ENCODE measurements around the gene UBE2G1.
"Not testable (repeated sequence)": the region's sequence is repeated elsewhere in the genome, so short reads cannot be mapped to it uniquely, and the experiment has no call there.

UBE2G1 gene

DNA sequence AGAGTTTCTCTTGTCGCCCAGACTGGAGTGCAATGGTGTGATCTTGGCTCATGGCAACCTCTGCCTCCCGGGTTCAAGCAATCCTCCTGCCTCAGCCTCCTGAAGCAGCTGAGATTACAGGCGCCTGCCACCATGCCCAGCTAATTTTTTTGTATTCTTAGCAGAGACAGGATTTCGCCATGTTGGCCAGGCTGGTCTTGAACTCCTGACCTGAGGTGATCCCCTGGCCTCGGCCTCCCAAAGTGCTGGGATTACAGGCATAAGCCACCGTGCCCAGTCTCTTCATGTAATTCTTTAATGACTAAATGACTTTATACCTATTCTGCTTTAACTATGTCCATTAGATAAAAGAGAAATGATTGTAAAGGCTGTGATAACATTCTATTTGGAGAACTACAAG is 111.2 kb downstream of the UBE2G1 start:
- H3K27me3 ChIP-seq (ENCODE audit: control insufficient read depth, insufficient read depth, low read length, poor library complexity, severe bottlenecking); H3K9me3 ChIP-seq (ENCODE audit: control insufficient read depth, low read length); H3K36me3 ChIP-seq (ENCODE audit: control insufficient read depth, insufficient read depth, low read length); H3K27ac ChIP-seq (ENCODE audit: insufficient read depth, low read depth, low read length, poor library complexity, severe bottlenecking); H3K4me1 ChIP-seq (ENCODE audit: control insufficient read depth, insufficient read depth, low read length); H3K4me3 ChIP-seq (ENCODE audit: insufficient read depth, low read depth, low read length): not testable (repeated sequence)
- WGBS, 2 experiments, result 92 to 93% methylated on average over 6 of the region's 6 CpGs

DNA sequence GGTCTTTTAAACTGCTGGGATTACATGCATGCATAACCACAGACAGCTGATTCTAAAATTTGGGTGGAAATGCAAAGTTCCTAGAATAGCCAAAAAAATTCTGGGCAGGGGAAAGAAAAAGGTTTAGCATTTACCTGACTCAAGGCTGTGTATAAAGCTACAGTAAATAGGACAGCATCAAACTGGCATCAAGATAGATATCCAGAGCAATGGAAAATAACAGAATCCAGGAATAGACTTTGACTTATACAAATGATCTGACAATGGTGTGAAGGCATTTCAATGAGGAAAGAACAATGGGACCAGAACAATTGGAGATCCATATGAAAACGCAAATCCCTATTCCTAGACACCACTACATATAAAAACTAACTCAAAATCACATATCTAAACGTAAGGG is 115.6 kb downstream of the UBE2G1 start:
- Histone ChIP-seq H3K36me3 (ENCODE audit: control insufficient read depth, insufficient read depth, low read length) (no peaks in the 10 kb centered on the region), H3K4me3 (ENCODE audit: insufficient read depth, low read depth, low read length) (no peak overlapping the region), H3K27me3 (ENCODE audit: control insufficient read depth, insufficient read depth, low read length, poor library complexity, severe bottlenecking) (no peaks in the 10 kb centered on the region), H3K9me3 (ENCODE audit: control insufficient read depth, low read length) (no peaks in the 10 kb centered on the region), H3K4me1 (ENCODE audit: control insufficient read depth, insufficient read depth, low read length) (peaks cover 5% of the 10 kb centered on the region), H3K27ac (ENCODE audit: insufficient read depth, low read depth, low read length, poor library complexity, severe bottlenecking) (no peak overlapping the region)
- WGBS, 2 experiments, result 86 to 88% methylated on average over 2 of the region's 2 CpGs

DNA sequence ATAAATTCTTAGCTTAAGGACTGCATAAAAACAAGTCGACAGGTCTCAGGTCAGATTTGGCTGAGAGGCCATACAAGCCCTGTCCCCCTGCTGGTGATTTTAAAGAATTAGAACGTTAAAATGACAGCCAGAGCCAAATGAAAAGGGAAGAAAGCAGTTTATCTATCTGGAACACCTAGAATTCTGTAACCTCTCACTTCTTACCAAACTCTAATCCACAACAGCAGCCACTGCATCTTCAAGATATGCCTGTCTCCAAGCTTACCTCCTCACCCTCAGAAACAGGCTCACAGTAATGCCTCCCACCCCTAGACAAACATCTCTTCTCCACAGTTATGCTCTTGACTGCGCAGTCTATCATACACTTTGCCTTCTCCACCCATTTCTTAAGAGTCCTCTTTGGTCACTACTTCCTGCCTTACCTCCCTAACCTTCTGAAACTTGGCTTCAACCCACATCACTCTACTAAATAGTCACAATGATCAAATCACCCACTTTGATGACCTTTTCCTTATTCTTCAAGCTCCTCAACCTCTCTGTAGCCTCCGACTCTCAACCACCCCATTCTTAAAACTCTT is 116.9 kb downstream of the UBE2G1 start:
- H3K4me1 ChIP-seq (ENCODE audit: control insufficient read depth, insufficient read depth, low read length), result peaks cover 5% of the 10 kb centered on the region
- no peak overlapping the region for H3K27ac ChIP-seq (ENCODE audit: insufficient read depth, low read depth, low read length, poor library complexity, severe bottlenecking)
- H3K4me3 ChIP-seq (ENCODE audit: insufficient read depth, low read depth, low read length), result no peak overlapping the region
- WGBS, 2 experiments, result 64 to 65% methylated on average over 4 of the region's 4 CpGs
- H3K9me3 ChIP-seq (ENCODE audit: control insufficient read depth, low read length), result no peaks in the 10 kb centered on the region
- H3K27me3 ChIP-seq (ENCODE audit: control insufficient read depth, insufficient read depth, low read length, poor library complexity, severe bottlenecking), result no peaks in the 10 kb centered on the region
- H3K36me3 ChIP-seq (ENCODE audit: control insufficient read depth, insufficient read depth, low read length), result no peaks in the 10 kb centered on the region

DNA sequence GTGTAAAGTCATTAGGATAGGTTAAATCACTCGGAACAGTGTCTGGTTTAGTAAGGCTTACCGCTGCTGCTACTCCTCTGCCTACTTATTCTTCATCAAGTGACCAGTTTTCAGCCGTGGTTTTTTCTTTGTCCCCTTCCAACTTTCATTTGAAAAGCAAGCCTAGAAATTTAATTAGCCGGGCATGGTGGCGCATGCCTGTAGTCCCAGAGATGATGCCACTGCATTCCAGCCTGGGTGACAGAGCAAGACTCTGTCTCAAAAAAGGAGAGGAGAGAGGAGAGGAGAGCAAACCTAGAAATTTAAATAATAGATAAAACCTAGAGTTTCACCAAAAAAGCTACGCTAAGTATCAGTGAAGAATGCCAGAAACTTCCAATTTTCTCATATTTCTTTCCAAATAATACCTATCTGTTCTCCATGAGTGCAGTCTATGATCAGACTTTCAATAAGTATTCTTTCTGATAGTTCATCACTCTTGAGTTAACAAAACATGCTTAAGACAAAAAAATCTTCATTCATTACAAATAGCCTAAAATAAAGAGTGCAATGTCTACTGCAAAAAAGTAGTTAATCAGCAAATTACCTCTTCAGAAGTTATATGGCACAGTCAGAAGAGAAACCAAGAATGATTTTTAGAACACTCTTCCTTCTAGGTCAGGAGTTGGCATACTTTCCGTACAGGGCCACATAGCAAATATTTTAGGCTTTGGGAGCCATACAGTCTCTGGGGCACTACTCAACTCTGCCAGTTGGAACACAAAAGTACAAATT is 117.8 kb downstream of the UBE2G1 start:
- peaks cover 5% of the 10 kb centered on the region for H3K4me1 ChIP-seq (ENCODE audit: control insufficient read depth, insufficient read depth, low read length)
- H3K27me3 ChIP-seq (ENCODE audit: control insufficient read depth, insufficient read depth, low read length, poor library complexity, severe bottlenecking), result no peaks in the 10 kb centered on the region
- H3K9me3 ChIP-seq (ENCODE audit: control insufficient read depth, low read length), result no peaks in the 10 kb centered on the region
- H3K27ac ChIP-seq (ENCODE audit: insufficient read depth, low read depth, low read length, poor library complexity, severe bottlenecking), result no peak overlapping the region
- H3K4me3 ChIP-seq (ENCODE audit: insufficient read depth, low read depth, low read length), result no peak overlapping the region
- 96% methylated on average over 7 of the region's 7 CpGs for whole genome bisulfite sequencing, 2 experiments
- no peaks in the 10 kb centered on the region for H3K36me3 ChIP-seq (ENCODE audit: control insufficient read depth, insufficient read depth, low read length)

DNA sequence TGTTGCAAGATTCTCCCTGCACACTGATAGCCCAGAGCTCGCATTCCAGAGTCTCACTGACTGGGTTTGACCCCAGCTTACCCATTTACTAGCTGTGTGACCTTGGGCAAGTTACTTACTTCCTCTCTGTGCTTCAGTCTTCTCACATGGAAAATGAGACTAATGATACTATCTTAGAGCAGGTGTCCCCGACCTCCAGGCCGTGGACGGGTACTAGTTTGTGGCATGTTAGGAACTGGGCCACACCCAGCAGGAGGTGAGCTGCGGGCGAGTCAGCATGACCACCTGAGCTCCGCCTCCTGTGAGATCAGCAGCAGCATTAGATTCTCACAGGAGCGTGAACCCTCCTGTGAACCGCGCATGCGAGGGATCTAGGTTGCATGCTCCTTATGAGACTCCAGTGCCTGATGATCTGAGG is 118.5 kb downstream of the UBE2G1 start:
- peaks cover 5% of the 10 kb centered on the region for H3K4me1 ChIP-seq (ENCODE audit: control insufficient read depth, insufficient read depth, low read length)
- H3K36me3 ChIP-seq (ENCODE audit: control insufficient read depth, insufficient read depth, low read length), result no peaks in the 10 kb centered on the region
- H3K9me3 ChIP-seq (ENCODE audit: control insufficient read depth, low read length), result no peaks in the 10 kb centered on the region
- no peak overlapping the region for H3K4me3 ChIP-seq (ENCODE audit: insufficient read depth, low read depth, low read length)
- no peaks in the 10 kb centered on the region for H3K27me3 ChIP-seq (ENCODE audit: control insufficient read depth, insufficient read depth, low read length, poor library complexity, severe bottlenecking)
- 81 to 82% methylated on average over 11 of the region's 11 CpGs for WGBS, 2 experiments
- no peak overlapping the region for H3K27ac ChIP-seq (ENCODE audit: insufficient read depth, low read depth, low read length, poor library complexity, severe bottlenecking)

DNA sequence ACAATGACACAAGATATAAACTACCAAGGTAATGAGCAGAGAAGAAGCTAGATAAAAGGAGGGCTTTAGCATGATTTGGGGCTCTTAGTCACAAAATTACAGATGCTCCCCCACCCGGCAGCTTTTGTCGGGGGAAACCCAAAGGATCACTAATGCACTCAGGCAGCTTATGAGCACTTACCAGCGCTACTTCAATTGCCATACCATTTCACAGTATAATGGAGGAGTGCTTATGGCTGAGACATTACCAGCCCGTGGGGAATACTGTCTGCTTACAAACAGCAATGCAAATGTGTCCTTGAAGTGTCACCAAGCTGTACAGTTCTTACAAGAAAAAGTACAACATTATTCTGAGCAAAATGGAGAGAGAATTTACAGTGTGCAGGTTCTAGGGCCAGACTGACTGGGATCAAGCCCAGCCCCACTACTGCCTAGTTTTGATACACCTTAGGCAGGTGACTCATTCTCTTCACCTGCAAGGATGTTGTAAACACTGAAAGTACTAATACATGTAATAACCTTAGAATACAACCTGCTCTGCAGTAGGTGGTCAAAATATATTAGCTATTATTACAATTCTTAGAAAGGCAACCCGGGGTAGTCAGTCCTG is 119.0 kb downstream of the UBE2G1 start:
- WGBS, 2 experiments, result 93 to 96% methylated on average over 5 of the region's 5 CpGs
- no peak overlapping the region for H3K4me3 ChIP-seq (ENCODE audit: insufficient read depth, low read depth, low read length)
- H3K27ac ChIP-seq (ENCODE audit: insufficient read depth, low read depth, low read length, poor library complexity, severe bottlenecking), result no peak overlapping the region
- no peaks in the 10 kb centered on the region for H3K27me3 ChIP-seq (ENCODE audit: control insufficient read depth, insufficient read depth, low read length, poor library complexity, severe bottlenecking)
- no peaks in the 10 kb centered on the region for H3K36me3 ChIP-seq (ENCODE audit: control insufficient read depth, insufficient read depth, low read length)
- no peaks in the 10 kb centered on the region for H3K9me3 ChIP-seq (ENCODE audit: control insufficient read depth, low read length)
- peaks cover 5% of the 10 kb centered on the region for H3K4me1 ChIP-seq (ENCODE audit: control insufficient read depth, insufficient read depth, low read length)

DNA sequence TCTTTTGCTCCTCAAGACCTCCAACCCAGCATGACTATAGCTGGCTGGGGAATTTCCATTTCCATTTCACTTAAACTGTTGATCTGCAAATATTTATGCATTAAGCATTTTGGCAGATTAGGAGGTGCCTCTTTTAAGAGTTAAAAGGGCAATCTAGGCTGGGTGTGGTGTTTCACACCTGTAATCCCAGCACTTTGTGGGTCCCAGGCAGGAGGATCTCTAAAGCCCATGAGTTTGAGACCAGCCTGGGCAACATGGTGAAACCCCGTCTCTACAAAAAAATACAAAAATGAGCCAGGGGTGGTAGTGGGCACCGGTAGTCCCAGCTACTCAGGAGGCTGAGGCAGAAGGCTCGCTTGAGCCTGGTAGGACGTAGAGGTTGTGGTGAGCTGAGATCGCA is 119.8 kb downstream of the UBE2G1 start:
- Histone ChIP-seq H3K9me3 (ENCODE audit: control insufficient read depth, low read length) (no peaks in the 10 kb centered on the region), H3K27me3 (ENCODE audit: control insufficient read depth, insufficient read depth, low read length, poor library complexity, severe bottlenecking) (no peaks in the 10 kb centered on the region), H3K4me3 (ENCODE audit: insufficient read depth, low read depth, low read length) (no peak overlapping the region), H3K4me1 (ENCODE audit: control insufficient read depth, insufficient read depth, low read length) (peaks cover 5% of the 10 kb centered on the region), H3K36me3 (ENCODE audit: control insufficient read depth, insufficient read depth, low read length) (peaks cover 4% of the 10 kb centered on the region), H3K27ac (ENCODE audit: insufficient read depth, low read depth, low read length, poor library complexity, severe bottlenecking) (no peak overlapping the region)
- 95 to 96% methylated on average over 5 of the region's 5 CpGs for WGBS, 2 experiments

DNA sequence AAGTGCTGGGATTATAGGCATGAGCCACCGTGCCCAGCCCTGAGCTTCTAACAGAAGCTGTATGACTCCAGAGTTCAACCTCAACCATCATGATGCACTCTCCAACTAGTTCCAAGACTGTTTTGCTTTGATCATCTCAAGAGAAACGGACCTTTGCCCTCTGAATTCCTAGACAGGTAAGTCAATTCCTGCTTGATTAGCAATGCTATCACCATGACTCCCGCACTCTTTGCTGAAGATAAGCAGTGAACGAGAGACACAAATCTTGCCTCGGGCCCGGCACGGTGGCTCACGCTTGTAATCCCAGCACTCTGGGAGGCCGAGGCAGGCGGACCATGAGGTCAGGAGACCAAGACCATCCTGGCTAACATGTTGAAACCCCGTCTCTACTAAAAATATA is 124.9 kb downstream of the UBE2G1 start:
- 91 to 94% methylated on average over 11 of the region's 11 CpGs for WGBS, 2 experiments
- H3K4me1 ChIP-seq (ENCODE audit: control insufficient read depth, insufficient read depth, low read length), result no peaks in the 10 kb centered on the region
- no peak overlapping the region for H3K27ac ChIP-seq (ENCODE audit: insufficient read depth, low read depth, low read length, poor library complexity, severe bottlenecking)

DNA sequence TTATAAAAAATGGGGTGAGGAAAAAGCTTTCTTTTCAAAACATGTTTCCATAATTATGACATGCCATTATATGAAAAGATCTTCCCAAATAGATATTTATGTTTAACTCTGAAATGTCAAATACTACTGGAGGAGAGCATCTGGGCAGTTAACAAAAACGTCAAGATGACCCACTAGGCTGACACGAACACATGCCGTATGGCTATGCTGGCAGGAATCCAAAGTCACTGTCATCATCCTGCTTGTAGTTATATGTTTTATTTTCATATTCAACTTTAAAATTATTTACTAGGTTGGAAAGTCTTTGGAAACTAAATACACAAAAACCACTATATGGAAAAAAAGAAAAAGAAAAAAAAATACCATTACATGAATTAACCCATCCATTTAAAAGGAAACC is 130.0 kb downstream of the UBE2G1 start:
- peaks cover 28% of the 10 kb centered on the region for H3K36me3 ChIP-seq (ENCODE audit: control insufficient read depth, insufficient read depth, low read length)
- H3K4me3 ChIP-seq (ENCODE audit: insufficient read depth, low read depth, low read length), result no peak overlapping the region
- H3K4me1 ChIP-seq (ENCODE audit: control insufficient read depth, insufficient read depth, low read length), result no peaks in the 10 kb centered on the region
- WGBS, 2 experiments, result 95 to 97% methylated on average over 3 of the region's 3 CpGs
- H3K9me3 ChIP-seq (ENCODE audit: control insufficient read depth, low read length), result no peaks in the 10 kb centered on the region
- H3K27ac ChIP-seq (ENCODE audit: insufficient read depth, low read depth, low read length, poor library complexity, severe bottlenecking), result no peak overlapping the region
- H3K27me3 ChIP-seq (ENCODE audit: control insufficient read depth, insufficient read depth, low read length, poor library complexity, severe bottlenecking), result no peaks in the 10 kb centered on the region

More for the DNA sequence above, 124.9 kb downstream of the UBE2G1 start:
- H3K27me3 ChIP-seq (ENCODE audit: control insufficient read depth, insufficient read depth, low read length, poor library complexity, severe bottlenecking), result no peaks in the 10 kb centered on the region
- no peaks in the 10 kb centered on the region for H3K9me3 ChIP-seq (ENCODE audit: control insufficient read depth, low read length)
- no peak overlapping the region for H3K4me3 ChIP-seq (ENCODE audit: insufficient read depth, low read depth, low read length)
- peaks cover 12% of the 10 kb centered on the region for H3K36me3 ChIP-seq (ENCODE audit: control insufficient read depth, insufficient read depth, low read length)

DNA sequence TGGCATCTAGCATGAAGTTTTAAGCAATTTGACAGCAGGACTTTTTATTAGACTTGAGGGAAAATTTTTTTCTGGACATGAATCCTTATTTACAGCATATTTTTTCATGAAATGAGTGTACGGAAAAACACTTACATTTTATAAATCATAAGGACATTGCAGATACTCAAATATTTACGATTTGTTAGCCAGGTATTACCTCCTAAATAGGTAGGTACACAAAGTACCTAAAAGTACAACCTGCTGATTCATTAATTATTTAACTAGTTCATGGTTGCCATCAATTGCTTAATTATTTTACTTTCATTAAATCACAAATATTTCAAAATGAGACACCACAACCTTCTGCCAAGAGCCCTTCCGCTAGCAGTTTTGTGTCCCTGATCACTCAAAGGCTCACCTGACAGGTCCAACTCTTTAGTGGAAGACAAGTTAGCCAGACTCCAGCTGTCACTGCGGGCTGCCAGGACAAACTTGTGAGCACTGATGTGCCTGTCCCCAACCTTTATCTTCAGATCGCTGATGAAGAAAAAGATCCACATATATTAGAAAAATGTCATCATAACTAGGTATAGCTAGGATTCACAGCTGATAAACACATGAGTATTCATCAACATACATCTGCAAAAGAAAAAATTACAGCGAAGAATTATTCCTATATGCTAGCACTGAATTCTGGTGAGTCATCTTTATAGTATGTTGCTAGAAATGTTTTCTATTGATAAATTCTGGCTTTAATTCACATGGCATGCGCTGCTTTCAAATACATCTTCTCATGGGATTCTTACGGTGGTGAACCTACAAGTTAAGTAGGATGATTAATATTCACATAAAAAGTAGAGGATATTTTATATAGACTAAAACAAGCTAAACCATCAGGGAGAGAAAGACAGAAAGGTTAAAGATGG is 130.8 kb downstream of the UBE2G1 start:
- WGBS, 2 experiments, result 95 to 97% methylated on average over 7 of the region's 8 CpGs
- no peak overlapping the region for H3K27ac ChIP-seq (ENCODE audit: insufficient read depth, low read depth, low read length, poor library complexity, severe bottlenecking)
- H3K9me3 ChIP-seq (ENCODE audit: control insufficient read depth, low read length), result no peaks in the 10 kb centered on the region
- no peaks in the 10 kb centered on the region for H3K4me1 ChIP-seq (ENCODE audit: control insufficient read depth, insufficient read depth, low read length)
- no peak overlapping the region for H3K4me3 ChIP-seq (ENCODE audit: insufficient read depth, low read depth, low read length)
- no peaks in the 10 kb centered on the region for H3K27me3 ChIP-seq (ENCODE audit: control insufficient read depth, insufficient read depth, low read length, poor library complexity, severe bottlenecking)
- H3K36me3 ChIP-seq (ENCODE audit: control insufficient read depth, insufficient read depth, low read length), result peaks cover 26% of the 10 kb centered on the region
